Spleen (tissue), 7 donors: Measurements from ENCODE around the gene ANKRD52.

ENCODE experiments used
- POLR2A ChIP-seq, 3 donors: fragments of 450-650 bp; IDR thresholded peaks; one replicate each; pipeline ENCODE4 v1.5.1; 2017; ENCODE audit warnings: antibody characterized with exemption in 3 of 3, mild to moderate bottlenecking in 1 of 3
- TF ChIP-seq, protein P1 (sequence below), 11 experiments: fragments of 200-600 bp in 7 of 11; fragments of 450-650 bp in 4 of 11; sonication (generic) in 4 of 11; IDR thresholded peaks in 8 of 11; conservative IDR thresholded peaks in 3 of 11; 1 replicate in 7 of 11; 2 replicates in 4 of 11; pipeline versions ENCODE4 v1.4.0 to v1.8.0; 2016 to 2021; ENCODE audit warnings: antibody characterized with exemption in 11 of 11, inconsistent platforms in 4 of 11, mild to moderate bottlenecking in 1 of 11
- donor health status: DM: no; HTN: no; CAD: no; lungs with moderate emphysema.
- donor health status: DM: no; HTN: no; CAD: no.
- donor health status: DM: no; HTN: no; CAD: no.

DNA sequence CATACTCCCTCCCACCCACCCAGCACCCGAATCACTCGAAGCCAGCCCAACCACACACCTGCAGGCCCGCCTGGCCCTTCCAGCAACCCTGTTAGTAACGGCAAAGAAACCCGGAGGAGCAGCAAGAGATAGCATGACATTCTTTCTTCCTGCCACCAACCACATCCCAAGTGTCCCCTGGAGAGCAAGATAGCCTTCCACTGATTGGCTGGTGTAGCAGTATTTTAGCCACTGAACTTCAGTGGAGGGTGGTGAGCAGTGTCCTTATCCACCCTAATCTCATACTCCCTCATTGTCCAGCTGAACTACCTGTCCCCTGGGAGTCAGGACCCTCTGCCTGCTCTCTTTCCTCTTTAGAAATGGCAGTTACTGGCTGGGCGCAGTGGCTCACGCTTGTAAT lies 29.1 kb downstream of the ANKRD52 start:
- TF ChIP-seq, protein P1, sequence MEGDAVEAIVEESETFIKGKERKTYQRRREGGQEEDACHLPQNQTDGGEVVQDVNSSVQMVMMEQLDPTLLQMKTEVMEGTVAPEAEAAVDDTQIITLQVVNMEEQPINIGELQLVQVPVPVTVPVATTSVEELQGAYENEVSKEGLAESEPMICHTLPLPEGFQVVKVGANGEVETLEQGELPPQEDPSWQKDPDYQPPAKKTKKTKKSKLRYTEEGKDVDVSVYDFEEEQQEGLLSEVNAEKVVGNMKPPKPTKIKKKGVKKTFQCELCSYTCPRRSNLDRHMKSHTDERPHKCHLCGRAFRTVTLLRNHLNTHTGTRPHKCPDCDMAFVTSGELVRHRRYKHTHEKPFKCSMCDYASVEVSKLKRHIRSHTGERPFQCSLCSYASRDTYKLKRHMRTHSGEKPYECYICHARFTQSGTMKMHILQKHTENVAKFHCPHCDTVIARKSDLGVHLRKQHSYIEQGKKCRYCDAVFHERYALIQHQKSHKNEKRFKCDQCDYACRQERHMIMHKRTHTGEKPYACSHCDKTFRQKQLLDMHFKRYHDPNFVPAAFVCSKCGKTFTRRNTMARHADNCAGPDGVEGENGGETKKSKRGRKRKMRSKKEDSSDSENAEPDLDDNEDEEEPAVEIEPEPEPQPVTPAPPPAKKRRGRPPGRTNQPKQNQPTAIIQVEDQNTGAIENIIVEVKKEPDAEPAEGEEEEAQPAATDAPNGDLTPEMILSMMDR (IDR thresholded peaks at IDR 0.05 in 8 of 11, conservative IDR thresholded peaks at IDR 0.05 in 3 of 11), result no peak
- no peak for TF ChIP-seq POLR2A (IDR thresholded peaks at IDR 0.05)
